HG02588 (cell line): ENCODE results near the gene NR3C2.

Source experiments
- ATAC-seq: cut with Tn5 transposase; IDR thresholded peaks from one replicate; pipeline ENCODE4 v1.9.1; 2021; ENCODE audit warnings: mild to moderate bottlenecking, moderate library complexity; ENCODE audit not compliant: unreplicated experiment

NR3C2 gene

GRCh38 chr4:148081745-148082144 is 360.5 kb downstream of the NR3C2 start:
- ATAC-seq: no peak

- no peak for ATAC-seq
These were observed 360.9 kb downstream of the NR3C2 start for GRCh38 chr4:148081267-148081666.

- ATAC-seq: no peak
These were observed 362.3 kb downstream of the NR3C2 start for GRCh38 chr4:148079961-148080360.

- ATAC-seq: no peak
These were observed 364.2 kb downstream of the NR3C2 start for GRCh38 chr4:148078061-148078460.

DNA sequence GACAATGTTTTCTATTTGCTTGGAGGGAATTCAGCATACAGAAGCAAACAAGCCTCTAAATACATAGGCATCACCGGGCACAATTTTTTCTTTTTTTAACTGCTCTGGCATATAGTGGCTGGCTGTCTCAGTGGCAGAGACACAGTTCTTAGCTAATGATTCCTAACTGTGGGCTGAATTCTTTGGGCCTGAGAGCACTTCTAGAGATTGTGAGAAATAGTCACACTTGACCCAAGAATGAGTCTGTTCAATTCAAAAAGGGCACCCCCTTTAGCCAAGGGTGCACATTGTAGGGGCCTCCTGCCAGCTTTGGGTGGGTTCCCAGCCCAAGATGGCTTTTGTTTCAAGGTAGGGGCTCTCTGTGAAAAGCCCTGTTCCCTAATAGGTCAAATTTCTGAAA is 364.6 kb downstream of the NR3C2 start:
- ATAC-seq: no peak

- ATAC-seq: no peak
These were observed 365.2 kb downstream of the NR3C2 start for GRCh38 chr4:148076964-148077363.

DNA sequence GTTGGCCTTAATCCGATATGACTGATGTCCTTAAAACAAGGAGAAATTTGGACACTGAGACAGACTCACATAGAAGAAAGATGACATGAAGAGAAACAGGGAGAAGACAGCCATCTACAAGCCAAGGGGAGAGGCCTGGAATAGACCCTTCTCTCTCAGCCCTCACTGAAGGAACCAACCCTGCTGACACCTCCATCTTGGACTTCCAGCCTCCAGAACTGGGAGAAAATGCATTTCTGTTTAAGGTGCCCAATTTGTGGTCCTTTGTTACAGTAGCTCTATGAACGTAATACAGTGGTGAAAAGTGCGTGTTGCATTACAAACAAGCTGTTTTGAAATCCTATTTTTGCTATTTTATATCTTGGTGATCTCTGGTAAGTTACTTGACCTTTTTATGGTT is 366.8 kb downstream of the NR3C2 start:
- ATAC-seq: no peak

- no peak for ATAC-seq
These were observed 367.8 kb downstream of the NR3C2 start for GRCh38 chr4:148074462-148074861.

- ATAC-seq: no peak
These were observed 368.9 kb downstream of the NR3C2 start for GRCh38 chr4:148073349-148073748.

DNA sequence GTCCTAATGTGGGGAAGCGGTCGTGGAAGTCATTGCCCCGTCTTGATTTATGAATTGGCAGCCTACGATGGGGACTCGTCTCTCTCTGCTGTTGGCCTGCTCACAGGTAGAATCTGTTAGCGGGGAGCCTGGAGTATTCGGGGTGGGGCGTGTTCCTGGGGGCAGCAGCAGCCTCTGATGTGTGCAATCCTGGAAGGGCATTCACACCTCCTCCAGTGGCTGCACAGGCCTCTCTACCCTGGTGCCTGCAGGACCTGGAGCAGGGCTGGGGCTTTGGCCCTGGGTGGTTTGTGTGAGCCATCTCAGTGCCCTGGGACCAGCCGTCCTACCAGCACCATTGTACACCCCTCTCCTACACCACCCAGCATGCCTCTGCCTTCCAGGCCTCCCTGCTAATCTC is 369.4 kb downstream of the NR3C2 start:
- ATAC-seq: no peak

- no peak for ATAC-seq
These were observed 371.2 kb downstream of the NR3C2 start for GRCh38 chr4:148071009-148071408.

GRCh38 chr4:148069895-148070178 is 372.4 kb downstream of the NR3C2 start:
- ATAC-seq: no peak

GRCh38 chr4:148069086-148069894 is 372.9 kb downstream of the NR3C2 start:
- ATAC-seq: no peak

DNA sequence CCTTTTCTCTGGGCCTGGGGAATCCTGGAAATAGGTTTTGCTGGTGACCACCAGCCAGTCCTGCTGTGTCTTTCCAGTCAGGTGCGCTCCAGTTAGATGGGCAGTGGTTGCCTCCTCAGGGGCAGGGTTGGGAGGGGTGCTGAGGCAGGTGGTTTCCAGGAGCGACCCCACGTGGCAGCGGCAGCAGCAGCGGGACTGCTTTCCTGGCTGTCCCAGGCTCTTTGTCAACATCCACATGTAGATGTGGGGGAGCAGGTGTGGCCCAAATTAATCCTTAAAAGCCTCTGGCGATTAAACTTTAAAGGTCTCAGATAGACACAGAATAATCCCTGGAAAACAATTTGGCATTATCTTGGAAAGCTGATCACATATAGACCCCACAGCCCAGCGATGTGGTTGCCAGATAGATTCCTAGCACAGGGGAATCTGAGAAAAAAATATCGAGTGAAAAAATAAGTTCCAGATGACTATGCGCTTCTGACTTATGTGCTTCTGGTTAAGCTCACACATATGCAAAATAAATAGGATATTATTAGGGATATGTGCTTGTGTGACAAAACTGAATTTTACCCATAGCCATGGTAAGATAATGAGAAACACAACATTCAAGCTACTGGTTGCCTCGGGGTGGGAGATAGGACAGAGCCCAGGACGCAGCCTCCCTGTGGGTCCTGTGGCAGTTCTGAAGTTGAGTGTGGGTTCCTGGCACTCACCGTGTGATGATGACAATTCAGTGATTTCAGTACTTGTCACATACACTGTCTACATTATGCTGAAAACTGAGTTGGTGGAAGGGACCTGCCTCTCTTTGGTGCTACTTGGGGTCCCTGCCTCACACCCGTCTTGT is 373.9 kb downstream of the NR3C2 start:
- ATAC-seq: no peak

- ATAC-seq: no peak
These were observed 374.8 kb downstream of the NR3C2 start for GRCh38 chr4:148067301-148067916.

- ATAC-seq: no peak
These were observed 377.1 kb downstream of the NR3C2 start for GRCh38 chr4:148065075-148065474.

- ATAC-seq: no peak
These were observed 377.8 kb downstream of the NR3C2 start for GRCh38 chr4:148064451-148064850.

- no peak for ATAC-seq
These were observed 379.8 kb downstream of the NR3C2 start for GRCh38 chr4:148062301-148062950.

GRCh38 chr4:148061795-148062194 is 380.4 kb downstream of the NR3C2 start:
- no peak for ATAC-seq

DNA sequence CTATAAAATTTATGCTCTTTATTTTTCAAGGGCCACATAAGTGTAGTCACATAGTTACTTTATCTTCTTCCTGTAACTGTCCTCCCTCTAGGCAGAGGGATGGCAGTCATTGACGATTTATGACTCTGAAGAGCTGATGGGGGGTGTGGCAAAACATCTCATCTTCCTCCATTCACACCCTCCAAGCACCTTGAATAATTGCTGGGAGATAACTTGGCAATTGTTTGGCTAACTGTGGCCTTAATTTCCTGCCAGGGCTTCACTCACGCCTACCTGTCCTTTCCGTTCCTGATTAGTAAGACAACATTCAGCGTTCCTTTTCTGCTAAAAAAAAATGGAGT is 381.1 kb downstream of the NR3C2 start:
- ATAC-seq: no peak
